Mesothelial cell of epicardium (in vitro differentiated cells): Measurements from ENCODE around the gene GPD1L. TPM values are rescaled to one million over a fixed set of nuclear protein-coding genes. Genes with fewer than 3 reads are reported as not detected.

ENCODE experiments used
- DNase-seq, 2 experiments: peaks; one replicate each; pipeline ENCODE4 v3.0.0; 2021; ENCODE audit warnings: low spot score in 2 of 2; ENCODE audit not compliant: unreplicated experiment in 2 of 2
- H3K27ac Mint-ChIP-seq: 2 replicates; pipeline ENCODE4 v1.8.0; 2021; ENCODE audit warnings: mixed read lengths
- H3K27me3 Mint-ChIP-seq: 2 replicates; pipeline ENCODE4 v1.8.0; 2021; ENCODE audit warnings: low read depth, mixed read lengths
- H3K36me3 Mint-ChIP-seq: 2 replicates; pipeline ENCODE4 v1.8.0; 2021; ENCODE audit warnings: mixed read lengths
- H3K4me1 Mint-ChIP-seq: 2 replicates; pipeline ENCODE4 v1.8.0; 2021; ENCODE audit warnings: mixed read lengths
- H3K4me3 Mint-ChIP-seq: 2 replicates; pipeline ENCODE4 v1.8.0; 2021; ENCODE audit warnings: mild to moderate bottlenecking, moderate library complexity, mixed read lengths
- H3K9me3 Mint-ChIP-seq: 2 replicates; pipeline ENCODE4 v1.8.0; 2021; ENCODE audit warnings: mixed read lengths
- CTCF ChIP-seq: fragments of 200-600 bp; sonication (generic); IDR thresholded peaks from one replicate; pipeline ENCODE4 v1.5.0; 2021; ENCODE audit warnings: antibody characterized with exemption; ENCODE audit not compliant: unreplicated experiment
- total RNA-seq: library from RNA; stranded (reverse); gene quantifications from 3 replicates; pipeline ENCODE4 v1.2.1, GENCODE V29; 2021

Gene GPD1L
- total RNA-seq, 1 donor from 2014 or later = 8.5 TPM

- Mint-ChIP-seq H3K27me3 (no peaks in the 10 kb centered on the region), H3K4me1 (peaks cover 35% of the 10 kb centered on the region), H3K27ac (peak overlapping the region; percentile 14), H3K9me3 (no peaks in the 10 kb centered on the region), H3K36me3 (no peaks in the 10 kb centered on the region), H3K4me3 (no peak overlapping the region)
- DNase-seq = no peak
- TF ChIP-seq CTCF = no peak
These were observed 23.4 kb downstream of the GPD1L start for GRCh38 chr3:32129832-32130231.

GRCh38 chr3:32132121-32132520 is 25.7 kb downstream of the GPD1L start:
- Mint-ChIP-seq H3K9me3 (no peaks in the 10 kb centered on the region), H3K4me1 (peaks cover 31% of the 10 kb centered on the region), H3K27ac (no peak overlapping the region), H3K4me3 (no peak overlapping the region), H3K27me3 (no peaks in the 10 kb centered on the region), H3K36me3 (peaks cover 3% of the 10 kb centered on the region)
- DNase-seq = no peak
- no peak for TF ChIP-seq CTCF

- H3K27ac Mint-ChIP-seq = no peak overlapping the region
- H3K36me3 Mint-ChIP-seq = peaks cover 3% of the 10 kb centered on the region
- no peak overlapping the region for H3K4me3 Mint-ChIP-seq
- no peaks in the 10 kb centered on the region for H3K9me3 Mint-ChIP-seq
- TF ChIP-seq CTCF = no peak
- no peak for DNase-seq
- H3K4me1 Mint-ChIP-seq = peaks cover 35% of the 10 kb centered on the region
- H3K27me3 Mint-ChIP-seq = no peaks in the 10 kb centered on the region
These were observed 26.3 kb downstream of the GPD1L start for GRCh38 chr3:32132706-32133105.

- H3K4me3 Mint-ChIP-seq = no peak overlapping the region
- H3K27me3 Mint-ChIP-seq = no peaks in the 10 kb centered on the region
- peaks cover 3% of the 10 kb centered on the region for H3K36me3 Mint-ChIP-seq
- H3K9me3 Mint-ChIP-seq = no peaks in the 10 kb centered on the region
- peaks cover 31% of the 10 kb centered on the region for H3K4me1 Mint-ChIP-seq
- no peak for TF ChIP-seq CTCF
- no peak for DNase-seq
- H3K27ac Mint-ChIP-seq = no peak overlapping the region
These were observed 30.3 kb downstream of the GPD1L start for GRCh38 chr3:32136703-32137102.

GRCh38 chr3:32137870-32138269 is 31.4 kb downstream of the GPD1L start:
- no peak overlapping the region for H3K4me3 Mint-ChIP-seq
- no peaks in the 10 kb centered on the region for H3K9me3 Mint-ChIP-seq
- H3K36me3 Mint-ChIP-seq = peaks cover 3% of the 10 kb centered on the region
- H3K4me1 Mint-ChIP-seq = peaks cover 24% of the 10 kb centered on the region
- no peaks in the 10 kb centered on the region for H3K27me3 Mint-ChIP-seq
- TF ChIP-seq CTCF = no peak
- no peak for DNase-seq
- H3K27ac Mint-ChIP-seq = no peak overlapping the region

GRCh38 chr3:32138545-32139104 is 32.2 kb downstream of the GPD1L start:
- H3K36me3 Mint-ChIP-seq = peaks cover 3% of the 10 kb centered on the region
- no peak for DNase-seq
- TF ChIP-seq CTCF = no peak
- H3K27me3 Mint-ChIP-seq = no peaks in the 10 kb centered on the region
- H3K9me3 Mint-ChIP-seq = no peaks in the 10 kb centered on the region
- no peak overlapping the region for H3K27ac Mint-ChIP-seq
- H3K4me3 Mint-ChIP-seq = no peak overlapping the region
- peaks cover 19% of the 10 kb centered on the region for H3K4me1 Mint-ChIP-seq
